ENCODE measurements around the gene TMEM179B. TPM values are rescaled to one million over a fixed set of nuclear protein-coding genes. Genes with fewer than 3 reads are reported as not detected.

TMEM179B gene
- total and polyA plus RNA-seq, 9 of the 15 experiments (the other 6 are each of a cell fraction or from before 2014, with no cell fraction given): 27.7 to 105 (median 37.0) TPM

GRCh38 chr11:62786318-62787004 is 741 bp upstream of the TMEM179B start (continued):
- TF ChIP-seq RUNX1 (IDR thresholded peaks at IDR 0.05; ENCODE audit: low read depth) (no peak), MCM2 (IDR thresholded peaks at IDR 0.05; ENCODE audit: low read depth) (no peak), ZNF592 (IDR thresholded peaks at IDR 0.05) (peak; percentile 84; the same call in 1 of the 2 replicates), KAT7 (CRISPR knock-in tag; IDR thresholded peaks at IDR 0.05; ENCODE audit: borderline replicate concordance) (0 out of 2 replicates have a peak, but pooled peaks have one; percentile 82), EHMT2 (IDR thresholded peaks at IDR 0.05) (no peak), ZNF830 (CRISPR knock-in tag; IDR thresholded peaks at IDR 0.05) (0 out of 2 replicates have a peak, but pooled peaks have one; percentile 12), GABPB1 (CRISPR knock-in tag; IDR thresholded peaks at IDR 0.05) (no peak), CBFA2T2 (conservative IDR thresholded peaks at IDR 0.05) (no peak), ZNF668 (CRISPR knock-in tag; IDR thresholded peaks at IDR 0.05) (no peak), RB1 (IDR thresholded peaks at IDR 0.05; ENCODE audit: low read depth) (peak; percentile 64), PHB2 (IDR thresholded peaks at IDR 0.05; ENCODE audit: low read depth) (no peak), NCOA4 (IDR thresholded peaks at IDR 0.05; ENCODE audit: partially characterized antibody) (no peak), MAZ (CRISPR knock-in tag; conservative IDR thresholded peaks at IDR 0.05 in 1 of 2, IDR thresholded peaks at IDR 0.05 in 1 of 2) (peak in 1 of 2 experiments; percentile 48; a peak in 2 of 4 replicates), BHLHE40 (IDR thresholded peaks at IDR 0.05; ENCODE audit: low read length) (peak; percentile 41; the same call in 1 of the 2 replicates), MTF1 (CRISPR knock-in tag; IDR thresholded peaks at IDR 0.05; ENCODE audit: borderline replicate concordance) (no peak), CHD1 (IDR thresholded peaks at IDR 0.05; ENCODE audit: low read length) (peak; percentile 90), TARDBP (IDR thresholded peaks at IDR 0.05) (0 out of 2 replicates have a peak, but pooled peaks have one; percentile 11), ZBTB43 (CRISPR knock-in tag; IDR thresholded peaks at IDR 0.05) (0 out of 2 replicates have a peak, but pooled peaks have one; percentile 42), ARHGAP35 (IDR thresholded peaks at IDR 0.05; ENCODE audit: partially characterized antibody) (no peak), NR2C2 (CRISPR knock-in tag; IDR thresholded peaks at IDR 0.05) (no peak), NR2C2 (tag; IDR thresholded peaks at IDR 0.05) (peak; percentile 87), PHB (CRISPR knock-in tag; IDR thresholded peaks at IDR 0.05) (peak; percentile 57; the same call in 1 of the 2 replicates), KDM2B (CRISPR knock-in tag; IDR thresholded peaks at IDR 0.05) (no peak)
